GM12865 (cell line): ENCODE results near the gene MROH2B.

Experiments used
- DNase-seq: peaks from one replicate; pipeline ENCODE4 v3.0.0; 2010; ENCODE audit warnings: low read depth
- H3K4me3 ChIP-seq: 2 replicates; pipeline ENCODE4 v1.5.1; 2011; ENCODE audit warnings: mild to moderate bottlenecking, low read depth, low read length, control low read depth
- CTCF ChIP-seq: IDR thresholded peaks from 2 replicates; pipeline ENCODE4 v1.5.1; 2011; ENCODE audit warnings: low read length, control low read depth, low read depth, inconsistent platforms; ENCODE audit not compliant: insufficient read depth; ENCODE audit errors: missing control alignments

The MROH2B gene

GRCh38 chr5:41102341-41102740 is 31.2 kb upstream of the MROH2B start:
- DNase-seq: no peak
- no peak overlapping the region for H3K4me3 ChIP-seq
- no peak for TF ChIP-seq CTCF

- no peak for TF ChIP-seq CTCF
- H3K4me3 ChIP-seq: no peak overlapping the region
- DNase-seq: peak; percentile 9
Observed at GRCh38 chr5:41097642-41098041, 26.5 kb upstream of the MROH2B start.

- TF ChIP-seq CTCF: no peak
- DNase-seq: no peak
- no peak overlapping the region for H3K4me3 ChIP-seq
Observed at GRCh38 chr5:41095324-41096101, 24.4 kb upstream of the MROH2B start.

- no peak for TF ChIP-seq CTCF
- H3K4me3 ChIP-seq: no peak overlapping the region
- DNase-seq: peak; percentile 7
Observed at GRCh38 chr5:41094871-41095270, 23.7 kb upstream of the MROH2B start.

- H3K4me3 ChIP-seq: no peak overlapping the region
- no peak for DNase-seq
- TF ChIP-seq CTCF: no peak
Observed at GRCh38 chr5:41093803-41094202, 22.7 kb upstream of the MROH2B start.

- no peak for DNase-seq
- no peak for TF ChIP-seq CTCF
- no peak overlapping the region for H3K4me3 ChIP-seq
Observed at GRCh38 chr5:41087461-41087860, 16.3 kb upstream of the MROH2B start.

- DNase-seq: no peak
- TF ChIP-seq CTCF: no peak
- no peak overlapping the region for H3K4me3 ChIP-seq
Observed at GRCh38 chr5:41083306-41083705, 12.2 kb upstream of the MROH2B start.
